ENCODE results near the gene NAPEPLD. TPM values are rescaled to one million over a fixed set of nuclear protein-coding genes. Genes with fewer than 3 reads are reported as not detected.
"Not testable (repeated sequence)": the region's sequence is repeated elsewhere in the genome, so short reads cannot be mapped to it uniquely, and the experiment has no call there.

The NAPEPLD gene
- total RNA-seq, 8 experiments from 2014 or later = 6.1 to 35.2 (median 9.8) TPM

GRCh38 chr7:103083210-103083609, 65.7 kb downstream of the NAPEPLD start:
- ATAC-seq (replicated peaks in 6 of 8) = no peak
- WGBS, 10 experiments = 83 to 100% (median 100%) methylated on average over 1 to 3 of the region's 3 CpGs; no CpG with 5 or more reads in 4 of the 10 experiments
- in situ Hi-C loops (cut with MboI; ENCODE audit: low pct_unique_long_range_greater_than_20kb in 2 of 9, low sequenced_read_pairs in 9 of 9, unreplicated experiment in 9 of 9) = no loop called here
- Histone ChIP-seq H3K27ac (no peak overlapping the region), H3K4me3 (no peak overlapping the region), H3K4me1 (replicated peaks in 1 of 2) (no peaks in the 10 kb centered on the region)

- in situ Hi-C loops (cut with MboI; ENCODE audit: low pct_unique_long_range_greater_than_20kb in 2 of 9, low sequenced_read_pairs in 9 of 9, unreplicated experiment in 9 of 9) = no loop called here
- no peak for ATAC-seq (replicated peaks in 6 of 8)
- Histone ChIP-seq H3K27ac (no peak overlapping the region), H3K4me1 (replicated peaks in 1 of 2) (no peaks in the 10 kb centered on the region), H3K4me3 (no peak overlapping the region)
- 83 to 100% (median 100%) methylated on average over 1 of the region's 1 CpG; no CpG with 5 or more reads in 5 of the 10 experiments for WGBS, 10 experiments
Observed at GRCh38 chr7:103082497-103082896, 66.4 kb downstream of the NAPEPLD start.

DNA sequence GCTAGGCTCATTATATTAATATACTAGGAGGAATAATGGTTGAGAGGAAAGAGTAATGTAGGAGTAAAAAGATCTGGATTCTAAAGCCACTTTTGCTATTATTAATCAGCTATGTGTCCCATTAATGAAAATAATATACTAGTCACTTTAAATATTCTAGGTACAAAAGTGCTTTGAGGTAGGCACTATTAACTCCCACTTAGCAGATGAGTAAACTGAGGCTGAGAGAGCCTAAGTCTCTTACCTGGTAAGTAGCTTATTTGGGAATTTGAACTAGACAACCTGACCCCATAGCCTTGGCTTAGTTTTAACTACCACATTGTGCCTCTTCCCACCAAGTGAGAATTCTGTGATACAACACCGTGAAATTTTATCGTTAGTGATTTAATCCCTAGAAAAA, 68.0 kb downstream of the NAPEPLD start:
- in situ Hi-C loops (cut with MboI; ENCODE audit: low pct_unique_long_range_greater_than_20kb in 2 of 9, low sequenced_read_pairs in 9 of 9, unreplicated experiment in 9 of 9) = no loop called here
- WGBS, 10 experiments = 100% methylated on average over 1 to 2 of the region's 2 CpGs; no CpG with 5 or more reads in 3 of the 10 experiments

DNA sequence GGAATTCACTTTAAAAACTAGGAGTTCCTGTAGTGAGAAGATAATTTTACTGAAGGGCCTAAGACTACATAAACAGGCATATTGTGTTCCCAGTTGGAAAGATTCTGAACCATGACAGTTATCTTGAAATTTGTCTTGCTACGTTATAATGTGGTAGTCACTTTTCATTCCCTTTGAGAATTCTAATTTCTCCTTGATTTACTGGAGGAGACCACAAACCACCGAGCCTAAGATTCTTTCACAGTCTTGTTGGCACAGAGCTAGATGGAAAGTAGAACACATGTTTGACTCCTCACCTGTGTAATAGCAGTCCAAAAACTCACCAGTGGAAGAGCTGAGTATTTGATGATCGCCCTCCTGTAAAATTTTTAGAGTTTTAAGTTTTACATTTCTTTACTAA, 69.1 kb downstream of the NAPEPLD start:
- no peak for ATAC-seq (replicated peaks in 6 of 8)
- H3K27ac ChIP-seq = no peak overlapping the region
- WGBS, 10 experiments = 86 to 97% (median 95%) methylated on average over 2 to 3 of the region's 3 CpGs; no CpG with 5 or more reads in 3 of the 10 experiments
- in situ Hi-C loops (cut with MboI; ENCODE audit: low pct_unique_long_range_greater_than_20kb in 2 of 9, low sequenced_read_pairs in 9 of 9, unreplicated experiment in 9 of 9) = no loop called here
- peaks cover 0 to 8% of the 10 kb centered on the region in 2 donors for H3K4me1 ChIP-seq (replicated peaks in 1 of 2)
- no peak overlapping the region for H3K4me3 ChIP-seq

More for the DNA sequence above, 68.0 kb downstream of the NAPEPLD start:
- Histone ChIP-seq H3K27ac (no peak overlapping the region), H3K4me3 (no peak overlapping the region), H3K4me1 (replicated peaks in 1 of 2) (peaks cover 0 to 6% of the 10 kb centered on the region in 2 donors)
- no peak for ATAC-seq (replicated peaks in 6 of 8)

DNA sequence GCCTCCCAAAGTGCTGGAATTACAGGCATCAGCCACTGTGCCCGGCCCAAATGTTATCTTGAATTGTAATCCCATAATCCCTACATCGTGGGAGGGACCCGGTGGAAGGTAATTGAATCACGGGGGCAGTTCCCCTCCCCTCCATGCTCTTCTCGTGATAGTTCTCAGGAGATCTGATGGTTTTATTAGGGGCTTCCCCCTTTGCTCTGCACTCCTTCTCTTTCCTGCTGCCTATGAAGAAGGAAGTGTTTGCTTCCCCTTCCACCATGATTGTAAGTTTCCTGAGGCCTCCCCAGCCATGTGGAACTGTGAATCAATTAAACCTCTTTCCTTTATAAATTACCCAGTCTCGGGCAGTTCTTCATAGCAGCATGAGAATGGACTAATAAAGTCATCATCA, 70.7 kb downstream of the NAPEPLD start:
- WGBS, 10 experiments = 63 to 100% (median 95%) methylated on average over 1 to 6 of the region's 6 CpGs; no CpG with 5 or more reads in 1 of the 10 experiments
- peaks cover 4 to 11% of the 10 kb centered on the region in 2 donors for H3K4me1 ChIP-seq (replicated peaks in 1 of 2)
- H3K27ac ChIP-seq; H3K4me3 ChIP-seq; ATAC-seq (replicated peaks in 6 of 8); in situ Hi-C loops (cut with MboI; ENCODE audit: low pct_unique_long_range_greater_than_20kb in 2 of 9, low sequenced_read_pairs in 9 of 9, unreplicated experiment in 9 of 9): not testable (repeated sequence)

DNA sequence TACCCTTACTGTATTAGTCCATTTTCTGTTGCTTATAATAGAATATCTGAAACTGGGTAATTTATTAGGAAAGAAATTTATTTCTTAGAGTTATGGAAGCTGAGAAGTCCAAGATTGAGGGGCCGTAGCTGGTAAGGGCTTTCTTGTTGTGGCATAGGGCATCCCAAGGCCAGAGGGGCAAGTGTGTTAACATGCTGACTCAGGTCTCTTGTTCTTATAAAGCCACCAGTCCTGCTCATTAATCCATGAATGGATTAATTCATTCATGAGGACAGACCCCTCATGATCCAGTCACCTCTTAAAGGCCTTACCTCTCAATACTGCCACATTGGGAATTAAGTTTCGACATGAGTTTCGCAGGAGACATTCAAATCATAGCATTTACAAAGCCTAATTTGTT, 71.6 kb downstream of the NAPEPLD start:
- Histone ChIP-seq H3K4me3 (no peak overlapping the region), H3K27ac (no peak overlapping the region)
- no peak for ATAC-seq (replicated peaks in 6 of 8)

DNA sequence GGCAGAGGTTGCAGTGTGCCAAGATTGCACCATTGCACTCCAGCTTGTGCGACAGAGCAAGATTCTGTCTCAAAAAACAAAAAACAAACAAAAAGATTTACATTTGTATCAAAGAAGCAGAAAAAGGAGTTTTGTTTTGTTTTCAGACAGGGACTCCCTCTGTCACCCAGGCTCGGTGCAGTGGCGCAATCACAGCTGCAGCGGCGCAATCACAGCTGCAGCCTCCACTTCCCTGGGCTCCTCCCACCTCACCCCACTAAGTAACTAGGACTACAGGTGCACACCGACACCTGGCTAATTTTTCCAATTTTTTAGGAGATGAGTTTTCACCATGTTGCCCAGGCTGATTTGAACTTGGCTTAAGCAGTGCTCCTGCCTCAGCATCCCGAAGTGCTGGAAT, 72.1 kb downstream of the NAPEPLD start:
- WGBS, 10 experiments = 67 to 100% (median 92%) methylated on average over 1 to 7 of the region's 7 CpGs; no CpG with 5 or more reads in 2 of the 10 experiments
- H3K27ac ChIP-seq = no peak overlapping the region
- H3K4me1 ChIP-seq (replicated peaks in 1 of 2) = peaks cover 4 to 11% of the 10 kb centered on the region in 2 donors
- no peak overlapping the region for H3K4me3 ChIP-seq
- in situ Hi-C loops (cut with MboI; ENCODE audit: low pct_unique_long_range_greater_than_20kb in 2 of 9, low sequenced_read_pairs in 9 of 9, unreplicated experiment in 9 of 9) = no loop called here
- no peak for ATAC-seq (replicated peaks in 6 of 8)

More for the DNA sequence above, 71.6 kb downstream of the NAPEPLD start:
- in situ Hi-C loops (cut with MboI; ENCODE audit: low pct_unique_long_range_greater_than_20kb in 2 of 9, low sequenced_read_pairs in 9 of 9, unreplicated experiment in 9 of 9) = no loop called here
- H3K4me1 ChIP-seq (replicated peaks in 1 of 2) = peaks cover 4 to 11% of the 10 kb centered on the region in 2 donors
- WGBS, 10 experiments = 92 to 100% (median 97%) methylated on average over 1 to 3 of the region's 3 CpGs; no CpG with 5 or more reads in 4 of the 10 experiments

DNA sequence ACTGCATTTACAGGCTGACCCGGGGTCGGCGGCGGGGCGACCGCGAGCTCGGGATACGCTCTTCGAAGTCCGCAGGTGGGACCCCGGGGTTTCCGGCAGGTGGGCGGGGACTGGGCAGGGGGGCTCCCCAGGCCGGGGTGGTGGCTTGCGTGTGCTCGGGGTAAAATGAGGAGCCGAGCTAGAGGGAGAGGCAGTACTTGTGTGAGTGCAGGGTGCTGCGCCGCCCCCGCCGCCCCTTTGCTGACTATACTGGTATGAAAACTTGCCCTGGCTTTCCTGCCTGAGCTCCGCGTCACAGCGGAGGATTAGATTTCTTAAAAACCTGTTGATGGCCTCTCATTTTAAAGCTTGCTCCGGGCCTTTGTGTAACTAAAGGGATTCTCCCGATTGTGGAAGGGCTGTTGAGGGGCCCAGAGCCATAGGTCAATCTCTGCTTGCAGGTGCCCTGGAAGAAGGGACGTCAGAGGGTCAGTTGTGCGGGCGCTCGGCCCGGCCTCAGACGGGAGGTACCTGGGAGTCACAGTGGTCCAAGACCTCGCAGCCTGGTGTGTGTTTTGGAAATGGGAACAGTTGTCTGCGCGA, 73.5 kb downstream of the NAPEPLD start:
- WGBS, 10 experiments = 0% methylated on average over 2 to 13 of the region's 36 CpGs; no CpG with 5 or more reads in 5 of the 10 experiments

GRCh38 chr7:103074519-103075336, 74.2 kb downstream of the NAPEPLD start, which contains the start of the genes ARMC10 and FBXL13:
Gene ARMC10, plus strand, starts transcription at chr7:103075140. Its CDS starts 133 bp downstream, at chr7:103075273.
Gene FBXL13, minus strand, starts transcription at chr7:103074796.
- in situ Hi-C loops (cut with MboI; ENCODE audit: low pct_unique_long_range_greater_than_20kb in 2 of 9, low sequenced_read_pairs in 9 of 9, unreplicated experiment in 9 of 9) = loop anchor here in 2 of 9 experiments (25.0 kb wide), 2 partner anchors 162 to 312 kb away; partner anchors contain the start of gene LRRC17 (in 1 of the 2)
- H3K4me1 ChIP-seq (replicated peaks in 1 of 2) = peaks cover 4 to 11% of the 10 kb centered on the region in 2 donors
- H3K27ac ChIP-seq = peak within 1 kb of the TSS; percentile 64 to 90
- WGBS, 10 experiments = 0 to 5% (median 1%) methylated on average over 1 to 18 of the region's 83 CpGs; no CpG with 5 or more reads in 5 of the 10 experiments
- H3K4me3 ChIP-seq = peak within 1 kb of the TSS; percentile 52 to 85 (median 58)
- peak; percentile 77 to 93 (median 90) for ATAC-seq (replicated peaks in 6 of 8)

More for the DNA sequence above, 73.5 kb downstream of the NAPEPLD start:
- Histone ChIP-seq H3K4me3 (peak overlapping the region; percentile 52 to 85 (median 58)), H3K4me1 (replicated peaks in 1 of 2) (peaks cover 4 to 11% of the 10 kb centered on the region in 2 donors), H3K27ac (peak overlapping the region; percentile 64 to 90)
- in situ Hi-C loops (cut with MboI; ENCODE audit: low pct_unique_long_range_greater_than_20kb in 2 of 9, low sequenced_read_pairs in 9 of 9, unreplicated experiment in 9 of 9) = no loop called here
- ATAC-seq (replicated peaks in 6 of 8) = peak; percentile 22 to 58 (median 52)

- no peak overlapping the region for H3K27ac ChIP-seq
- H3K4me1 ChIP-seq (replicated peaks in 1 of 2) = peaks cover 4 to 11% of the 10 kb centered on the region in 2 donors
- WGBS, 10 experiments = 0 to 43% (median 7%) methylated on average over 1 to 4 of the region's 6 CpGs; no CpG with 5 or more reads in 1 of the 10 experiments
- peak overlapping the region; percentile 52 to 85 (median 58) for H3K4me3 ChIP-seq
- peak in 2 of 8 experiments; percentile 1 to 4 for ATAC-seq (replicated peaks in 6 of 8)
- in situ Hi-C loops (cut with MboI; ENCODE audit: low pct_unique_long_range_greater_than_20kb in 2 of 9, low sequenced_read_pairs in 9 of 9, unreplicated experiment in 9 of 9) = loop anchor here in 2 of 9 experiments (25.0 kb wide), 2 partner anchors 162 to 312 kb away; partner anchors contain the start of gene LRRC17 (in 1 of the 2)
Observed at GRCh38 chr7:103073989-103074518, 74.8 kb downstream of the NAPEPLD start.

GRCh38 chr7:103071000-103071399, 77.9 kb downstream of the NAPEPLD start:
- in situ Hi-C loops (cut with MboI; ENCODE audit: low pct_unique_long_range_greater_than_20kb in 2 of 9, low sequenced_read_pairs in 9 of 9, unreplicated experiment in 9 of 9) = loop anchor here in 2 of 9 experiments (25.0 kb wide), 2 partner anchors 159 to 309 kb away; partner anchors contain the start of gene LRRC17 (in 1 of the 2)
- H3K27ac ChIP-seq = no peak overlapping the region
- H3K4me1 ChIP-seq (replicated peaks in 1 of 2) = peaks cover 4 to 6% of the 10 kb centered on the region in 2 donors
- H3K4me3 ChIP-seq = no peak overlapping the region
- ATAC-seq (replicated peaks in 6 of 8) = no peak
- WGBS, 10 experiments = 51 to 94% (median 90%) methylated on average over 2 of the region's 2 CpGs
